HUES6 (cell line): ENCODE results near the gene LGR4.

Experiments
- H3K27ac ChIP-seq: 2 replicates; pipeline ENCODE4 v1.7.0; 2013; ENCODE audit warnings: low read depth, mild to moderate bottlenecking, low read length, inconsistent platforms
- H3K27me3 ChIP-seq: 2 replicates; pipeline ENCODE4 v1.6.1; 2013; ENCODE audit warnings: low read length; ENCODE audit not compliant: control insufficient read depth, insufficient read depth
- H3K36me3 ChIP-seq: 2 replicates; pipeline ENCODE4 v1.6.1; 2013; ENCODE audit warnings: low read length; ENCODE audit not compliant: control insufficient read depth, insufficient read depth
- H3K4me1 ChIP-seq: 2 replicates; pipeline ENCODE4 v1.6.1; 2013; ENCODE audit warnings: low read length; ENCODE audit not compliant: control insufficient read depth, insufficient read depth
- H3K4me3 ChIP-seq: 2 replicates; pipeline ENCODE4 v1.5.1; 2013; ENCODE audit warnings: low read depth, low read length
- H3K9ac ChIP-seq: one replicate; pipeline ENCODE4 v1.6.1; 2013; ENCODE audit warnings: mild to moderate bottlenecking, low read length
- H3K9me3 ChIP-seq: 2 replicates; pipeline ENCODE4 v1.6.1; 2013; ENCODE audit warnings: low read depth, low read length; ENCODE audit not compliant: control insufficient read depth, insufficient read depth

The LGR4 gene

GRCh38 chr11:27390318-27391295 lies 82.0 kb downstream of the LGR4 start:
- peaks cover 76% of the 10 kb centered on the region for H3K4me1 ChIP-seq
- H3K27me3 ChIP-seq, result no peaks in the 10 kb centered on the region
- no peak overlapping the region for H3K4me3 ChIP-seq
- H3K27ac ChIP-seq, result 0 out of 2 replicates have a peak overlapping the region, but pooled peaks have one; percentile 2
- no peak overlapping the region for H3K9ac ChIP-seq
- H3K9me3 ChIP-seq, result no peaks in the 10 kb centered on the region
- H3K36me3 ChIP-seq, result 0 out of 2 replicates have a peak, but pooled peaks cover 3% of the 10 kb centered on the region

- Histone ChIP-seq H3K9ac (no peak overlapping the region), H3K9me3 (no peaks in the 10 kb centered on the region), H3K4me3 (no peak overlapping the region), H3K27me3 (no peaks in the 10 kb centered on the region), H3K4me1 (peaks cover 61% of the 10 kb centered on the region), H3K27ac (no peak overlapping the region), H3K36me3 (peaks cover 18% of the 10 kb centered on the region)
Measured at GRCh38 chr11:27388869-27389268, 83.7 kb downstream of the LGR4 start.

GRCh38 chr11:27388001-27388400 lies 84.6 kb downstream of the LGR4 start:
- no peaks in the 10 kb centered on the region for H3K9me3 ChIP-seq
- H3K4me1 ChIP-seq, result peaks cover 55% of the 10 kb centered on the region
- no peak overlapping the region for H3K4me3 ChIP-seq
- no peak overlapping the region for H3K27ac ChIP-seq
- no peak overlapping the region for H3K9ac ChIP-seq
- H3K27me3 ChIP-seq, result no peaks in the 10 kb centered on the region
- peaks cover 23% of the 10 kb centered on the region for H3K36me3 ChIP-seq

GRCh38 chr11:27387362-27387761 lies 85.2 kb downstream of the LGR4 start:
- Histone ChIP-seq H3K9me3 (no peaks in the 10 kb centered on the region), H3K9ac (no peak overlapping the region), H3K27ac (no peak overlapping the region), H3K4me1 (peaks cover 49% of the 10 kb centered on the region), H3K4me3 (no peak overlapping the region), H3K27me3 (no peaks in the 10 kb centered on the region), H3K36me3 (peaks cover 26% of the 10 kb centered on the region)

GRCh38 chr11:27386181-27386845 lies 86.3 kb downstream of the LGR4 start:
- Histone ChIP-seq H3K27me3 (no peaks in the 10 kb centered on the region), H3K9ac (no peak overlapping the region), H3K9me3 (no peaks in the 10 kb centered on the region), H3K36me3 (peaks cover 34% of the 10 kb centered on the region), H3K27ac (no peak overlapping the region), H3K4me3 (no peak overlapping the region), H3K4me1 (peaks cover 38% of the 10 kb centered on the region)

- H3K27ac ChIP-seq, result no peak overlapping the region
Measured at GRCh38 chr11:27385245-27385644, 87.3 kb downstream of the LGR4 start.

GRCh38 chr11:27384227-27384626 lies 88.4 kb downstream of the LGR4 start:
- no peak overlapping the region for H3K9ac ChIP-seq
- no peaks in the 10 kb centered on the region for H3K9me3 ChIP-seq
- H3K27ac ChIP-seq, result no peak overlapping the region
- H3K27me3 ChIP-seq, result no peaks in the 10 kb centered on the region
- H3K4me3 ChIP-seq, result no peak overlapping the region
- H3K4me1 ChIP-seq, result peaks cover 22% of the 10 kb centered on the region
- H3K36me3 ChIP-seq, result peaks cover 54% of the 10 kb centered on the region

More at GRCh38 chr11:27385245-27385644, 87.3 kb downstream of the LGR4 start:
- peaks cover 43% of the 10 kb centered on the region for H3K36me3 ChIP-seq
- no peak overlapping the region for H3K9ac ChIP-seq
- no peak overlapping the region for H3K4me3 ChIP-seq
- H3K4me1 ChIP-seq, result peaks cover 29% of the 10 kb centered on the region
- H3K9me3 ChIP-seq, result no peaks in the 10 kb centered on the region
- H3K27me3 ChIP-seq, result no peaks in the 10 kb centered on the region

GRCh38 chr11:27383645-27384044 lies 88.9 kb downstream of the LGR4 start:
- Histone ChIP-seq H3K27ac (no peak overlapping the region), H3K9ac (no peak overlapping the region), H3K4me3 (no peak overlapping the region), H3K27me3 (no peaks in the 10 kb centered on the region), H3K4me1 (peaks cover 16% of the 10 kb centered on the region), H3K36me3 (peaks cover 59% of the 10 kb centered on the region), H3K9me3 (no peaks in the 10 kb centered on the region)

GRCh38 chr11:27381238-27381666 lies 91.3 kb downstream of the LGR4 start:
- peaks cover 78% of the 10 kb centered on the region for H3K36me3 ChIP-seq
- H3K4me3 ChIP-seq, result no peak overlapping the region
- H3K27ac ChIP-seq, result no peak overlapping the region
- no peaks in the 10 kb centered on the region for H3K4me1 ChIP-seq
- no peak overlapping the region for H3K9ac ChIP-seq
- no peaks in the 10 kb centered on the region for H3K9me3 ChIP-seq
- H3K27me3 ChIP-seq, result no peaks in the 10 kb centered on the region

- H3K9me3 ChIP-seq, result no peaks in the 10 kb centered on the region
- no peak overlapping the region for H3K9ac ChIP-seq
- peaks cover 82% of the 10 kb centered on the region for H3K36me3 ChIP-seq
- H3K27ac ChIP-seq, result no peak overlapping the region
- no peaks in the 10 kb centered on the region for H3K4me1 ChIP-seq
- no peak overlapping the region for H3K4me3 ChIP-seq
- H3K27me3 ChIP-seq, result no peaks in the 10 kb centered on the region
Measured at GRCh38 chr11:27380771-27381170, 91.8 kb downstream of the LGR4 start.

- no peak overlapping the region for H3K9ac ChIP-seq
- H3K4me1 ChIP-seq, result 0 out of 2 replicates have a peak, but pooled peaks cover 2% of the 10 kb centered on the region
- no peak overlapping the region for H3K4me3 ChIP-seq
- H3K36me3 ChIP-seq, result peaks cover 81% of the 10 kb centered on the region
- H3K27ac ChIP-seq, result no peak overlapping the region
- H3K27me3 ChIP-seq, result no peaks in the 10 kb centered on the region
- no peaks in the 10 kb centered on the region for H3K9me3 ChIP-seq
Measured at GRCh38 chr11:27379449-27379848, 93.1 kb downstream of the LGR4 start.
